NCI-H82 treated with DMSO at 0.1 percent for 48 hours (cell line): ENCODE data around the gene APOBEC3H.

ENCODE experiments used
- DNase-seq: peaks from one replicate; lab custom pipeline; 2025; ENCODE audit not compliant: unreplicated experiment; lab: John Stamatoyannopoulos, UW

APOBEC3H gene

DNA sequence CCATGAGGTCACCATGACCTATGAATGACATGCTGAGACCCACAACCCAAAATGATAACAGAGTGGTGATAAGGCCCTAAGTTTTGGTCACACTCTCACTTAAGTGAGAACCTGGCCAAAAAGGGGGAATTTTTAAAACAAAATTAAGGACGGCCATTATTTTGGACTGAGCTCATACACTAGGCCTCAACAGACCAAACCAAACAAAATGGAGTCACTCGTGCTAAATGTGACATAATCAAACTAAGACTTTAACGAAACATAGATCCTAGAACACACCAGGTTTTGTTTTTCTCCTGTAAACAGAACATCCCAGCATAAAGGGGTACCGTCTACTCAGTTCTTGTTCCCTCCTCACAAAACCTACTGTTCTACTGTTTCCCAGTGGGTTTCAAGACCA lies 11.4 kb downstream of the APOBEC3H start:
- no peak for DNase-seq

DNA sequence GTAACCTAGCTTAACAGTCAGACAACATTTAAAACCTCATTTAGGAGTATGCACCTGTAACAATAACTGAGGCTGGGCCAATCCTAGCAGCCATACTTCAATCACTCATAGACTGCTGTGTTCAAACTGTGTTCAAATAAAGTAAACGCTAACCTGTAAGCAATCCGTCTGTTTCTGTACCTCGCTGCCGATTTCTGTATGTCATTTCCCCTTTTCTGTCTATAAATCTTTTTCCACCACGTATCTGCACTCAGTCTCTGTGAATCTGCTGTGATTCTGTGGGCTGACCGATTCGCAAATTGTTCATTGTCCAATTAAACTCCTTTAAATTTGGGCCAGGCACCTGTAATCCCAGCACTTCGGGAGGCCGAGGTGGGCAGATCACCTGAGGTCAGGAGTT lies 12.3 kb downstream of the APOBEC3H start:
- DNase-seq: no peak

DNA sequence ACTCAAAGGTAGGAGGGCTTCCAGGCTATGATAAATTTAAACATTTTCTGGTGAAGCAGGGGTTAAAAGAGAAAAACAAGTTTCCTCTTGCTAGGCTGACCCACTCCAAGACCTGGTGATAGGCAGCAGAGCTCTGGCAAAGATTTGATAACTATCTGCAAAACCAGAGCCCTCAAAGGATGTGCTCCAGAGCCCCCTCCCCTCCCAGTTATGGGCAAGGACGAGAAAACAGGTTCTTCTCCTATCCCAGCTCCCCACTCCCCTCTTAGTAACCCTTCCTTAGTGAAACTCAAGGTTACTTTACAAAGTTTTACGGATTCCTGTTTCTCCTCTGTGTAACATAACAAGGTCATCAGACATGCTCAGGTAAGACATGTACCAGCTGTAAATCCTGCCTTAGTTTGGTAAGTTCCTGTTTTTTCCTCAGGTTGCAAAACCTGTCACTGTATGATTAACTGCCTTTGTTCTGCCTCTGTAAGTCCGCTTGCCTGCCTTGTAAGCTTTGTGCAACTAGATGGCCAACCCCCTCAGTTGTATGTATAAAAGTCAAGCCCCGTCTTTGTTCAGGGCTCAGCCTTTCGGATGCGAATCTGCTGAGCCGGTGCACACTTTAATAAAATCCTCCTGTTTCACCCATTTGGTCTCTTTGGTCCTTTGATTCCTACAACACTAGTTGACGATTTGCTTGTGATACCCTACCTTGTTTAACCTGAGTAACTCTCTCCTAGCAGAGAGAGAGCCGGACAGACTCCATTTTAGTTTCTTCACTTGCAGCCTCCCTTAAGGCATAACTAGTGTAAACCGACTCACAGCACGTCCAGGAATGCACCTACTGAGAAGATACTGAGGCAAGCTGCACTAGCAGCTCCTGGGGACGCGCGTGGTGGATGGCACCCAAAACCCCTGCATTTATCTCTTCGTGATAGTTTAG lies 13.9 kb downstream of the APOBEC3H start:
- DNase-seq: no peak

DNA sequence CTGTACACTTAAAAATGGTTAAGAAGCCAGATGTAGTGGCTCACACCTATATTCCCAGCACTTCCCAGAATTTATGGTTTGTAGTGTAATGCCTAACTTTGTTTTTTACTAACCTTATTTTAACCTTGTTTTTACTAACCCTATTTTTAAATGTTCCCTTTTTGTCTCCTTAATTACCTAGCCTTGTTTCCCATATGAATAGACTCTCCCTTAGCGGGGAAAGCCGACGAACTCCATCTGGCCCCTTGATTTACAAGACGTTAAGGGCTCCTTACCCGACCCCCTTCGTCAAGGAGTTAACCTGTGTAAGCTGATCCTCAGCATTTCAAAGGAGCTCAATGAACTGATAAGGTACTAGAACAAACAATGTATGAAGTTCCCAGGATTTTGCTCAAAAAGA lies 17.1 kb downstream of the APOBEC3H start:
- no peak for DNase-seq

DNA sequence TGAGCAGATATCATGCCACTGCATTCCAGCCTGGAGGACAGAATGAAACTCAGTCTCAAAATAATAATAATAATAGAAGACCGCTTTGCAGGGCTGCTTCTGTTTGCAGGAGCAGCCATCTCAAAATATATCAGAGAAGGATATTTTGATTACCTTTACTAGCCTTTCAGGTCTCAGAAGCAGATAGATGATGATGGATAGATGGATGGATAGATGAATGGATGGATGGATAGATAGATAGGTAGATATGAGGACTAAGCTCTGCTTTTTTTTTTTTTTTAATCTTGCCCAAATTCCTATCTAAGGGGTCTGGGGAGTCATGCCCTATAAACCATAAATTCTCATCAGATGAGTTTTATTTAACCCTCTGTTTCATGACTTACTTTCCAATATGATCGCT lies 18.5 kb downstream of the APOBEC3H start:
- DNase-seq: no peak

DNA sequence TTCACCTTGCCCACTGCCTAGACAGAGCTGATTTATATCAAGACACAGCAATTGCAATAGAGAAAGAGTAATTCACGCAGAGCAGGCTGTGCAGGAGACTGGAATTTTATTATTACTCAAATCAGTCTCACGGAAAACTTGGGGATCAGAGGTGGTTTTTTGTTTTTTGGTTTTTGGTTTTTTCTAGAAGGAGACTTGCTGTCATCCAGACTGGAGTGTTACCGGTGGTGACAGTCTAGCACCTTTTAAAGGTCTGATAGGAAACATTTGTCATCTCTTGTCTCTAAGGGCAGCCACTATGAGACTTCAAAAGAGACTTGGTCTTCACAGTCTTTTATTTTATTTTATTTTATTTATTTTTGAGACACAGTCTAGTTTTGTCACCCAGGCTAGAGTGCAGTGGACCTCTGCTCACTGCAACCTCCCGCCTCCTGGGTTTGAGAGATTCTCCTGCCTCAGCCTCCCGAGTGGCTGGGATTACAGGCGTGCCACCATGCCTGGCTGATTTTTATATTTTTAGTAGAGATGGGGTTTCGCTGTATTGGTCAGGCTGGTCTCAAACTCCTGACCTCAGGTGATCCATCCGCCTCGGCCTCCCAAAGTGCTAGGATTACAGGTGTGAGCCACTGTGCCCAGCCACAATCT lies 19.1 kb downstream of the APOBEC3H start:
- DNase-seq: no peak

DNA sequence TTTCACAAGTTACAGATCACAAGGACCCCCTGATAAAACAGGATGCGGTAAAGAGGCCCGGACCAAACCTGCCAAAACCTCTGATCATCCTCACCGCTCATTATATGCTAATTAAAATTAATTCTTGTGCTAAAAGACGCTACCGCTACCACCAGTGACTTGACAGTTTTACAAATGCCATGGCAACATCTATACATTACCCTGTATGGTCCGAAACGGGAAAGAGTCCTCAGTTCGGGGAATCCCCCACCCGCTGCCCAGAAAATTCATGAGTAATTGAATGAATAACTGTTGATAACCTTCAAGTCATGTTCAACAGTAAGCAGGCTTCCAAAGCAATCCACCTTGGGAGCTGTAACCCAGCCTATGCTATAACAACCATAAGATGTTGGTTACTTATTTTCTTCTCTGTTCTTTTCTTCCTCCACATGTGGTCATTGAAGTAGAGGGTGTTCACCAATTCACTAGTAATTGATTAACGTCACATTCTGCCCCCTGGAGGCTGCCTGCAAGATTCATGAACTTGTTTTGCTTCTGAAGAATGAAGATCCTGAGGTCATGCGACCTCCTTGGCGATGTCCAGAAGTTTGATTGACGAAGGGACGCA lies 20.6 kb downstream of the APOBEC3H start:
- DNase-seq: peak; percentile 3

DNA sequence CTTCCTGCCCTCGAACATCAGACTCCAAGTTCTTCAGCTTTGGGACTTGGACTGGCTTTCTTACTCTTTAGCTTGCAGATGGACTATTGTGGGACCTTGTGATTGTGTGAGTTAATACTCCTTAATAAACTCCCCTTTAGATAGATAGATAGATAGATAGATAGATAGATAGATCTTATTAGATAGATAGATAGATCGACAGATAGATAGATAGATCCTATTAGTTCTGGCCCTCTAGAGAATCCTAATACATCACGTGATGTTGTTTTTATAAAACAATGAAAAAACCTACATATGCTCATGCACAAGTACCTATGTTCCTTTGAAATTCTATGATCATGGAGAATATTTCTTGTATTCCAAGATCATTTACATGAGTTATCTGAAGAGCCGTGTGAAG lies 23.9 kb downstream of the APOBEC3H start:
- no peak for DNase-seq

DNA sequence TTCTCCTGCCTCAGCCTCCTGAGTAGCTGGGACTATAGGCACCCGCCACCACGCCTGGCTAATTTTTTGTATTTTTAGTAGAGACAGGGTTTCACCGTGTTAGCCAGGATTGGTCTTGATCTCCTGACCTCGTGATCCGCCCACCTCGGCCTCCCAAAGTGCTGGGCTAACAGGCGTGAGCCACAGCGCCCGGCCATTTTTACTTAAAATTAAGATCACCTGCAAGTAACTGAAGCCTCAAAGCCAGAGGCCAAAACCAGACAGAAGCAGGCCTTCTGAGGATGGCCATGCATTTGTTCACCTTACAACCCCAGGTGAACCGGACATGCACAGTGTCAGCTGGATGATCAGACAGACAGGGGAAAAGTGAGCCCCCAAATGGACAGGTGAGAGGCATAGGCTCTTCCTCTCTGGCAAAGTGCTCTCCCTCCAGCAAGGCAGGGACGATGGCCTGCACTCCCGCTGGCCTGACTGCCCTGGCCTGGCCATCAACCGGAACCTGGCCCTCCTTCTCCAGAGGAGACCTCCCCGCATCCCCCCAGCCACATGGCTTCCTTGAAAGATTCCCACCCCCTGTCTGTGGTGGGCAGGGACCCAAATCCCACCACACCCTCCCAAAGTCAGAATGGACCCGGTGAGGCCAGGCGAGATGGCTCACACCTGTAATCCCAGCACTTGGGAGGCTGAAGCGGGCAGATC lies 25.9 kb downstream of the APOBEC3H start:
- DNase-seq: no peak

DNA sequence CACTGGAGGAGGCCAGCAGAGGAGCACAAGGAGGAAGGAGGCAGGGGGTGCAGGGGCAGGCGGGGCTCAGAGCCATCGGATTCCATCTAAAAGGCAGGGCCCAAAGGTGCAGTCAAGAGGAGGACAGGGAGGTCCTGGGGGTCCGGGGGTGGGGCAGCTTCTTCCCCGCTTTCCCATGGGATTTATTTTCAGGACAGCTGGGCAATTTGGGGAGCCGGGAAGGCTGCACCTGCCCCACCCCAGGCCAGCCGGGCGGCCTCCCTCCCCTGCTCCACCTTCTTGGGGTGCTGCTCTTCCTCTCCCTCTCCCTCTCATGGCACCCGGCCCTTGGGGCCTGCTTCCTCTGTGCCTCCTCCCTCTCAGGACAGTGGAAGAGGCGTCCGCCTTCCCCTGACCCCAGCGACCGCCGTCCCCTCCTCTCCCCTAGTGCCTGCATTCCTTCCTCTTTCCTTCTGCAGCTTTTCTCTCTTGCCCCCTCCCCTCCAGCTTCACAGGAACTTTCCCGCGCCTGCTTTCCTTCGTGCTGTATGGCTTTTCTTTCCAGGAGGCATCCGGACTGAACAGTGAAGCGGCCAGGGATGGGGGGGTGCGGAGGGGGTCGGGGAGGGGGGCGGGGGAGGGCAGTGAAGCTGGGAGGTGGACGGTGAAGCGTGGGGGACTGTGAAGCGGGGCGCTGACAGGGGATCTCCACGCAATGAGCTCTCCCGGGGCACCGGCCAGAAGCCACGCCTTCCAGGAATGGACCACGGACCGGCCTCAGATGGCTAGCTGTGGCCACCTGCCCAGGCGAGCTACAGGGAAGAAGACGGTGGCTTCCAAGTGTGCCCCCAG lies 26.9 kb downstream of the APOBEC3H start:
- no peak for DNase-seq

DNA sequence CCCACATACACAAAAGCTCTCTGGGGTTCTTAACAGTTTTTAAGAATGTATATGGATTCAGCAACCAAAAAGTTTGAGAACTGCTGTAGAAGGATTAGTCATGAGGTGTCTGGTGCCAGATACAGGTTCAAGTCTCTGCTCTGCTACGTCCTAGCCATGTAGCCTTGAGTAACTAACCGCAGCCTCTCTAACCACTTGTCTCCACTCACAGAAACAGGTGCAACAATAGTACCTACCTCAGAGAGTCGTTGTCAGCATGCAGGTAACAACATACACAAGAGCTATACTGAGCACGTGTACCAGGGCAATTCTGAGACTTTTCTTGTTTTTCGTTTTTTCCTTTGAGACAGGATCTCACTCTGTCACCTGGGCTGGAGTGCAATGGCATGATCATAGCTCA lies 28.6 kb downstream of the APOBEC3H start:
- no peak for DNase-seq

DNA sequence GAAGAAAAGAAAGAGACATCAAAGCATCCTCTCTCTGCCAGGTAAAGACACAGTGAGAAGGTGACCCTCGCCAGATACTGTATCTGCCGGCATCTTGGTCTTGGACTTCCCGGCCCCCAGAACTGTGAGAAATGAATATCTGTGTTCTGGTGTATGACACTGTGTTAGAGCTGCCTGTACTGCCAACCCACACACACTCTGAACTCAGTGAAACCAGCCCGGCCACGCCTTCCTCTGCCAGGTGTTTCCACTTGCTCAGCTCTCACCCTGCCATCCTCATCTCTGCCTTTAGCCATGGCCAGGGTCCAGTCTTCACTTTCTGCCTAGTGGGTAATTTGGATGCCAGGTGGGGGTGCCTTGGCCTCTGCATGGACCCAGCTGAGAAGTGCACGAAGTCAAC lies 31.5 kb downstream of the APOBEC3H start:
- no peak for DNase-seq

DNA sequence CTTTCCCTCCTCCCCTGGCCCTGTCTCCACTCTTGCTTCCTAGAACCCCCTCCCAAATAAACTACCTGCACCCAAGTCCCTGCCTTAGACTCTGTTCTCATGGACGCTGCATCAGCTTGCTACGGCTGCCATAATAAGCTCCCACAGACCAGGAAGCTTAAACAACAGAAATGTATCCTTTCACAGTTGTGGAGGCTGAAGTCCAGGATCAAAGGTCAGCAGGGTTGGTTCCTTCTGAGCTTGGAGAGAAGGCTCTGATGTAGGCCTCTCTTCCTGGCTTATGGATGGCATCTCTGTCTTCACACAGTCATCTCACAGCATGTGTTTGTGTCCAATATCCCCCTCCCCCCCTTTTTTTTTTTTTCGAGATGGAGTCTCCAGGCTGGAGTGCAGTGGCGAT lies 32.0 kb downstream of the APOBEC3H start:
- DNase-seq: no peak

DNA sequence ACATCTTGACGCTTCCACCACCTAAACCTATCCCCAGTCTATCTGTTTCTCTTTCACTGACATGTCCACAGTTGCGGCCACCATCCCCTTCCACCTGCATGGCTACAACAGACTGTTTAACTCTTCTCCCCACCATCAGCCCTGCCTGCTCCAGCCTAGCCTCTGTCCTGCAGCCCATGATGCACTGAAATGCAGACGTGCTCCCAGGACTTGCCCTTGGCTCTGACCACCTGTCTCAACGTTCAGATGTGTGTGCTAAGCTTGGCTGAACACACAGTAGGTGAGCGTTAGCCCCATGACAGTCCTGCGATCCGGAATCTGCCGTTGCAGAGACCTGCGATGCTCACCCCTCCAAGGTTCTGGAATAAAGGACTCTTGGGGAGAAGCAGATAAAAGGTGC lies 32.7 kb downstream of the APOBEC3H start:
- DNase-seq: no peak

DNA sequence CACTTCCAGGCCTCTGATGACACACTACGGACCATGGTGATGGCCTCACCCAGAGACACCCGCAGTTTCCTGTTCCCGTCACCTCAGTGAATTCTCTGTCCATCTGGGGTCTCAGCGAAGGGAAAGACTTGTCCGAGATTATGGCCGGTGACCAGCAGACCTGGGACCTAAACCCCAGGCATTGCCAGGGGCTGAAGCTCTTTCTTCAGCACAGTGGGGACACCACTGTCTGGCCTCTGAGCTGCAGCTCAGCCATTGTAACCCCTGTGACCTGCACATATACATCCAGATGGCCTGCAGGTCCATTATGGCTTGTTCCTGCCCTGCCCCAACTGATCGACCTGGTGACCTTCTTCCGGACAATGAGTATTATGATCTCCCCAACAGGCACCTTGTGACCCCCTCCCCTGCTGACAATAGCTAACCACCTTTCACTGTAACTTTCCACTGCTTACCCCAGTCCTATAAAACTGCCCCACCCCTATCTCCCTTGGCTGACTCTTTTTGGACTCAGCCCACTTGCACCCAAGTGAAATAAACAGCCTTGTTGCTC lies 33.2 kb downstream of the APOBEC3H start:
- no peak for DNase-seq

DNA sequence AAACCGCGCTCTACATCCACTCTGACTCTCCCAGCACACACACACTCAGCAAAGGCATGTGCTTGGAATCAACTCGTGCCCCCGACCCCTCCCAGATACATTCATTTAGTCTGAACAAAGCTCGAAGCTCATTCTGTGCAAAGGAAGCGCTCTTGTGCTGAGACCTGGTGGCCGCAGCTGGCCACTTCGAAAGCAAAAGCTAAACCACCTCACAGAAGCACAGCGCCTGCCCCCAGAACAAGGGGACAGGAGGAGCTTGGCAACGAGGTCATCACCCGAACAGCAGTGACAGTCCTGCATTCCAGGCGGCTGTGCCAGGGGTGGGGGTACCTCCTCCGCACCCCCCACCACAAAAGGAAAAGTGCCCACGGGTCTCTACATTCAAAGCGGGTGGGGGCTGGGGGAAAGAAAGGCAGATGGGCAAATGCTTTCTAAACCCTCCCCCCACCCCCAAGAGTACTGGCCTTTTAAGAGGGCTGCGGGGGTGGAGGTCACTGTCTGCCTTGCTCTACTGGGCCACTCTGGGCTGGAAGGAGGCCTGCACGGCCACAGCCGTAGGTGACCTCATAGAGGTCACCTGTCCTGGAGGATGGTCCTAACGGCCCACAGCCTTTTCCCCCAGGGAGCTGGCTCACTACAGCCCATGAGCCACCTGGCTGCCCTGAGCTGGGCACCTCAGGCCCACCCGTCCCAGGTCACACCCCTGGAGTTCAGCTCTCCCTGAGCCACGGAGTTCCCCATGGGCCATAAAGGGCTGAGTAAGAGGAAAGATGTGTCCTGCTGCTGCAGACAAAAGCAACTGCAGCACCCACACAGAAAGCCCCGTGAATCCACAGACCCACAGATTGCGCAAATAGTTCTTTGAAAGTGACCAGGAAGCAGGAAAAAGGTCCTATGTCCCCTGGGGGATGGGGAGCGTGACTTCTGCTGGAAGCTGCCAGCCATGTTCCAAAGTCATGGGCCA lies 34.1 kb downstream of the APOBEC3H start:
- no peak for DNase-seq

DNA sequence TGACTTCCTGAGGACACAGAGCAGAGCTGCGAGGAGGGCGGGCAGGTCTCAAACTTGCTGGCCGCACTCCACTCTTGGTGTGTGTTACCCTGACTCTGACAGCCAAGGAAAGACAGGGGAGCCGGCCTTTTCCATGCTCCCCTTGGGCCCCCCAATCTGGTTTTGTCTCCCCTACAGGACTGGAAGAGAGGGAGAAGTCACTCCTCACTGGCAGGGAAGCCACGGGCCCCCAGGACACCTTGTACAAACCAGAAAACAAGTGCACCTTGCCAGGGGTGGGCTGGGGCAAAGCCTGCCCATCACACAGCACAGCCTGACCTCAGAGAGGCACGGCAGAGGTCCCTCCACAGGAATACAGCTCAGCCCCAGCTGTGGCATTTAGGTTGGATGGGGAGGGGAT lies 35.2 kb downstream of the APOBEC3H start:
- DNase-seq: no peak

DNA sequence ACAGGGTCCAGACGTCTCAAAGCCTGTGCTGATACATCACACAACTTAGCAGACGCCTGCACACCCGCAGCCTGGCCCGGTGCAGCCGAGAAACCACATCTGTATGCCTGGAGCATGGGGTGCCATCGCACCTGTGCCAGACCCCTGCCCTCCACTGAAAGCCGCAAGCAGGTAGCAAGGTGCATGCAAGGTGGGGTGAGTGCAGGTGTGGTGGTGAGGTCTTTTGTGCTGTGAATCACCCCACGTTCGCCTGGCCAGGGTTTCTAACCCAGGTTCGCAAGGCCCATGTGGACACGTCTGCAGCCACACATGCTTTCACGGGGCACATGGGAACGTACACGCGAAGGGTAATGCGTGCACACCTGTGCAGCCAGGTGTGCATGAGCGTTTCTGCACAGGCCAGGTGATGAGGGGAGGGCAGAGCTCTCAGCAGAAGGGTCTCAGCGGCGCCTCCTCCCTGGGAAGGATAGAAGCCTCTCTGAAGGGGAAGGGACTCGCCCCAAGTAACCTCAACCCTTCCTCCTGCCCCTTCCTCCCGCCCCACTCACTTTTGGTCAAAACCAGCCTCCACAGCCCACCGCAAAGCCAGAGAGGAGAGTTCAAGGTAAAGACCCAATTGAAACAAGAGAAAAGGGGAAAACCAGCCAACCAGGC lies 36.0 kb downstream of the APOBEC3H start:
- no peak for DNase-seq

DNA sequence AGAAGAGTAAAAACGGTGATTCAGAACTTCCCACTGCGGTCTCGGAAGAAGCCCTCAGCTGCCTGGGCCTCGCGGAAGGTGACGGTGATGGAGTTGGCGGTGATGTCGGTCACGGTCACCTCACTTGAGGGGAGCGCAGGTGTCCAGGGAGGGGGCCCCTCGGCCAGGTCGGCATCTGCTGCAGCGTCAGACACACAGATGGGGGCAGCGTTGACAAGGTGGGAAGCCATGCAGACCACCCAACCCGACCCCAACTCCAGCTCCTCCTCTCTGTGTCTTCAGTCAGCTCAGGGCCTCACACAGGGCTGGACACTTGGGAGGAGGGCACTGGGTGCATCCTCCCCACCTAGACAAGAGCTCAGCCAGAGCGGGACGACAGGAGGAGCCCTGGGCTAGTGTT lies 36.8 kb downstream of the APOBEC3H start:
- DNase-seq: no peak
